Liver (tissue), 9 donors: ENCODE results near the gene TBC1D5. TPM values are rescaled to one million over a fixed set of nuclear protein-coding genes. Genes with fewer than 3 reads are reported as not detected.

Experiments used
- DNase-seq: peaks from one replicate; pipeline ENCODE4 v3.0.0-alpha.2; 2017; ENCODE audit warnings: low spot score
- H3K27ac ChIP-seq, 2 donors: one replicate each; pipeline ENCODE4 v1.7.0; 2013; ENCODE audit warnings: inconsistent platforms in 2 of 2, low read length in 2 of 2, control low read depth in 1 of 2, low read depth in 1 of 2, mild to moderate bottlenecking in 1 of 2
- H3K27me3 ChIP-seq, 4 donors: one replicate each; pipeline versions ENCODE4 v1.6.1 to v1.7.0; 2013; ENCODE audit warnings: low read length in 3 of 4, inconsistent platforms in 1 of 4, mild to moderate bottlenecking in 1 of 4, moderate library complexity in 1 of 4; ENCODE audit not compliant: control insufficient read depth in 4 of 4, insufficient read depth in 4 of 4
- H3K36me3 ChIP-seq, 4 donors: one replicate each; pipeline versions ENCODE4 v1.6.1 to v1.7.0; 2013; ENCODE audit warnings: low read length in 3 of 4, mild to moderate bottlenecking in 3 of 4, low read depth in 1 of 4, moderate library complexity in 1 of 4; ENCODE audit not compliant: control insufficient read depth in 4 of 4, insufficient read depth in 3 of 4
- H3K4me1 ChIP-seq, 4 donors: one replicate each; pipeline versions ENCODE4 v1.6.1 to v1.7.0; 2013; ENCODE audit warnings: low read length in 3 of 4, mild to moderate bottlenecking in 3 of 4, moderate library complexity in 1 of 4; ENCODE audit not compliant: control insufficient read depth in 4 of 4, insufficient read depth in 4 of 4
- H3K4me3 ChIP-seq, 3 donors: one replicate each; pipeline versions ENCODE4 v1.6.1 to v1.7.0; 2013; ENCODE audit warnings: low read length in 3 of 3, control low read depth in 1 of 3, low read depth in 1 of 3, mild to moderate bottlenecking in 1 of 3
- H3K9ac ChIP-seq, 2 donors: one replicate each; pipeline ENCODE4 v1.7.0; 2013; ENCODE audit warnings: low read length in 2 of 2, mild to moderate bottlenecking in 2 of 2, moderate library complexity in 2 of 2, control low read depth in 1 of 2, low read depth in 1 of 2
- H3K9me3 ChIP-seq, 4 donors: one replicate each; pipeline versions ENCODE4 v1.6.1 to v1.7.0; 2013; ENCODE audit warnings: low read length in 3 of 4; ENCODE audit not compliant: control insufficient read depth in 4 of 4
- CTCF ChIP-seq: fragments of 150-350 bp; IDR thresholded peaks from 2 replicates; pipeline ENCODE4 v1.5.1; 2017; ENCODE audit warnings: improper control_type of control experiment, low read depth, low read length; ENCODE audit not compliant: missing input control
- EGR1 ChIP-seq, 2 donors: IDR thresholded peaks; 2 replicates each; pipeline ENCODE4 v1.6.1; 2016 to 2018; ENCODE audit warnings: antibody characterized with exemption in 2 of 2, low read depth in 2 of 2
- FOXA1 ChIP-seq: IDR thresholded peaks from 2 replicates; pipeline ENCODE4 v1.6.1; 2016; ENCODE audit warnings: antibody characterized with exemption
- FOXA2 ChIP-seq: IDR thresholded peaks from 2 replicates; pipeline ENCODE4 v1.6.1; 2016; ENCODE audit warnings: antibody characterized with exemption
- GABPA ChIP-seq, 2 donors: IDR thresholded peaks in 1 of 2; conservative IDR thresholded peaks in 1 of 2; 2 replicates each; pipeline ENCODE4 v1.6.1; 2016; ENCODE audit warnings: antibody characterized with exemption in 2 of 2, mild to moderate bottlenecking in 1 of 2, moderate library complexity in 1 of 2
- HNF4A ChIP-seq, 2 donors: conservative IDR thresholded peaks; 2 replicates each; pipeline ENCODE4 v1.6.1; 2016; ENCODE audit warnings: antibody characterized with exemption in 2 of 2, mild to moderate bottlenecking in 2 of 2
- HNF4G ChIP-seq: IDR thresholded peaks from 2 replicates; pipeline ENCODE4 v1.6.1; 2016; ENCODE audit warnings: antibody characterized with exemption
- JUND ChIP-seq, 2 donors: IDR thresholded peaks; 2 replicates each; pipeline ENCODE4 v1.6.1; 2016; ENCODE audit warnings: antibody characterized with exemption in 2 of 2
- MAX ChIP-seq: IDR thresholded peaks from 2 replicates; pipeline ENCODE4 v1.6.1; 2016; ENCODE audit warnings: antibody characterized with exemption
- NR2F2 ChIP-seq: IDR thresholded peaks from 2 replicates; pipeline ENCODE4 v1.6.1; 2016; ENCODE audit warnings: antibody characterized with exemption
- RAD21 ChIP-seq, 2 donors: IDR thresholded peaks; 2 replicates each; pipeline ENCODE4 v1.6.1; 2016; ENCODE audit warnings: antibody characterized with exemption in 2 of 2, mild to moderate bottlenecking in 2 of 2
- REST ChIP-seq: IDR thresholded peaks from 2 replicates; pipeline ENCODE4 v1.6.1; 2016; ENCODE audit warnings: antibody characterized with exemption, mild to moderate bottlenecking
- RXRA ChIP-seq, 2 donors: IDR thresholded peaks; 2 replicates each; pipeline ENCODE4 v1.6.1; 2017 to 2018; ENCODE audit warnings: antibody characterized with exemption in 2 of 2, mild to moderate bottlenecking in 1 of 2
- SP1 ChIP-seq: IDR thresholded peaks from 2 replicates; pipeline ENCODE4 v1.6.1; 2018; ENCODE audit warnings: antibody characterized with exemption, mild to moderate bottlenecking
- TAF1 ChIP-seq: conservative IDR thresholded peaks from 2 replicates; pipeline ENCODE4 v1.6.1; 2016; ENCODE audit warnings: antibody characterized with exemption, mild to moderate bottlenecking
- ZBTB33 ChIP-seq: IDR thresholded peaks from 2 replicates; pipeline ENCODE4 v1.6.1; 2016; ENCODE audit warnings: antibody characterized with exemption
- WGBS: extraction: QIAGEN DNeasy Blood & Tissue Kit; methylation state at CpG from one replicate; pipeline ENCODE4 v1.1.7; 2013; 5-methylcytosine and 5-hydroxymethylcytosine counted together
- polyA plus RNA-seq, 2 donors: library from polyadenylated mRNA; stranded (reverse) in 1 of 2; unstranded in 1 of 2; fragments of 200-250 nt in 1 of 2; fragments of >200 nt in 1 of 2; fragmentation: Nextera tagmentation in 1 of 2; extraction: Ambion mirVana in 1 of 2; gene quantifications; one replicate each; pipeline versions ENCODE4 v1.2.1 to v1.2.3, GENCODE V29; 2013 to 2015
- total RNA-seq, 2 donors: library from RNA; depleted of rRNA; stranded (reverse); fragments of >200 nt; gene quantifications; one replicate each; pipeline ENCODE4 v1.2.3, GENCODE V29; 2014
- TF ChIP-seq, protein P1 (sequence below): IDR thresholded peaks from 2 replicates; pipeline ENCODE4 v1.6.1; 2016; ENCODE audit warnings: antibody characterized with exemption
- donor health status: healthy.
- donor health status: healthy.
- donor health status: healthy.
- donor health status: healthy.
- donor health status: healthy.

The TBC1D5 gene
- total and polyA plus RNA-seq, 4 donors, result 9.1 to 45.6 (median 25.6) TPM

GRCh38 chr3:17138246-17139039, 604.0 kb downstream of the TBC1D5 start:
- H3K4me1 ChIP-seq, result no peaks in the 10 kb centered on the region
- H3K36me3 ChIP-seq, result no peaks in the 10 kb centered on the region
- H3K9me3 ChIP-seq, result no peaks in the 10 kb centered on the region
- WGBS, result 83% methylated on average over 7 of the region's 7 CpGs
- H3K9ac ChIP-seq, result no peak overlapping the region
- TF ChIP-seq RAD21 (IDR thresholded peaks at IDR 0.05), result no peak
- no peak for TF ChIP-seq SP1
- TF ChIP-seq JUND (IDR thresholded peaks at IDR 0.05), result no peak
- TF ChIP-seq, protein P1, sequence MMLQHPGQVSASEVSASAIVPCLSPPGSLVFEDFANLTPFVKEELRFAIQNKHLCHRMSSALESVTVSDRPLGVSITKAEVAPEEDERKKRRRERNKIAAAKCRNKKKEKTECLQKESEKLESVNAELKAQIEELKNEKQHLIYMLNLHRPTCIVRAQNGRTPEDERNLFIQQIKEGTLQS, result no peak
- TF ChIP-seq TAF1, result no peak
- no peak for TF ChIP-seq MAX
- no peak for TF ChIP-seq CTCF
- H3K27ac ChIP-seq, result no peak overlapping the region
- H3K4me3 ChIP-seq, result no peak overlapping the region
- no peaks in the 10 kb centered on the region for H3K27me3 ChIP-seq
- no peak for DNase-seq

DNA sequence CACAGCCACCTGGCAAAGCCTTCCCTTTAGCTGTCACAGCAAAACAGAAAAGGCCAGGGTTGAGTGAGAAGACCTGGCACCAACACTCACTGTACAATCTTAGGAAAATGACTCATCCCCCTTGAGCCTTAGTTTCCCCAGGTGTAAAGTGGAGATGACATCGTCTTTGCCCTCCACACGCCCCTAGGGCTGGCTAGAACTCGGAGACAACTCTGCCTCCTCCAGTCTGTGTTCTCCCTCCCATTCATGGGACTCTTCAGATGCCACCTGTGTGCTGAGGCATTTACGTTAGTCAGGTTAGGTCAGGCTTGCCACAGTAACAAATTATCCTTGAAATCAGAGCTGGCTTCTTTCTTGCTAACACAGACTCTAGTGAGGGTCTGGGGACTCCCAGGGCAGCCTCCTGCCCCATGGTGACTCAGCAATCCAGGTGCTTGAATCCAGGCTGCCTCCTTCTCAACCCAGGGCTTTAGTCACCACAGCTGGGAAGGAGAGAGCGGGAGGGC, 605.1 kb downstream of the TBC1D5 start:
- Histone ChIP-seq H3K4me1 (no peaks in the 10 kb centered on the region), H3K9ac (no peak overlapping the region), H3K27ac (no peak overlapping the region), H3K36me3 (no peaks in the 10 kb centered on the region), H3K27me3 (no peaks in the 10 kb centered on the region), H3K9me3 (no peaks in the 10 kb centered on the region), H3K4me3 (no peak overlapping the region)
- TF ChIP-seq RXRA (IDR thresholded peaks at IDR 0.05) (no peak), EGR1 (IDR thresholded peaks at IDR 0.05; ENCODE audit: low read depth in 2 of 2) (no peak), GABPA (IDR thresholded peaks at IDR 0.05 in 1 of 2, conservative IDR thresholded peaks at IDR 0.05 in 1 of 2) (no peak), ZBTB33 (no peak), NR2F2 (no peak), REST (no peak), TAF1 (no peak), HNF4A (conservative IDR thresholded peaks at IDR 0.05) (no peak), JUND (IDR thresholded peaks at IDR 0.05) (no peak), RAD21 (IDR thresholded peaks at IDR 0.05) (no peak), SP1 (no peak), FOXA1 (no peak), HNF4G (no peak), MAX (no peak), FOXA2 (no peak)
- TF ChIP-seq, protein P1, result no peak
- no peak for DNase-seq
- WGBS, result 89% methylated on average over 5 of the region's 5 CpGs
